Brain microvascular endothelial cell (primary cell): ENCODE measurements around the gene ASF1B.
"Not testable (repeated sequence)": the region's sequence is repeated elsewhere in the genome, so short reads cannot be mapped to it uniquely, and the experiment has no call there.

Source experiments
- DNase-seq: peaks from one replicate; pipeline ENCODE4 v3.0.0-alpha.2; 2020
- H3K27ac ChIP-seq: fragments of 250-450 bp; sonication (Bioruptor Pico); 2 replicates; pipeline ENCODE4 v1.5.1; 2020; ENCODE audit warnings: mild to moderate bottlenecking, moderate library complexity
- H3K27me3 ChIP-seq: fragments of 250-450 bp; sonication (Bioruptor Pico); replicated peaks from 2 replicates; pipeline ENCODE4 v1.5.1; 2020; ENCODE audit warnings: mild to moderate bottlenecking
- H3K36me3 ChIP-seq: fragments of 250-450 bp; sonication (Bioruptor Pico); replicated peaks from 2 replicates; pipeline ENCODE4 v1.5.1; 2020; ENCODE audit warnings: mild to moderate bottlenecking
- H3K4me3 ChIP-seq: 2 replicates; pipeline ENCODE4 v1.5.1; 2011; ENCODE audit warnings: low read depth, mild to moderate bottlenecking, control low read depth, low read length, moderate library complexity
- in situ Hi-C: cut with HindIII; loops from 2 replicates; pipeline ENCODE4 v1.10.0; 2017; ENCODE audit warnings: low sequenced_read_pairs, low pct_ligation_motif_present
- TF ChIP-seq, protein P1 (sequence below): IDR thresholded peaks from 2 replicates; pipeline ENCODE4 v1.5.1; 2011; ENCODE audit warnings: low read depth, mild to moderate bottlenecking, moderate library complexity, low read length, control low read depth, inconsistent platforms; ENCODE audit errors: missing control alignments

Gene ASF1B

DNA sequence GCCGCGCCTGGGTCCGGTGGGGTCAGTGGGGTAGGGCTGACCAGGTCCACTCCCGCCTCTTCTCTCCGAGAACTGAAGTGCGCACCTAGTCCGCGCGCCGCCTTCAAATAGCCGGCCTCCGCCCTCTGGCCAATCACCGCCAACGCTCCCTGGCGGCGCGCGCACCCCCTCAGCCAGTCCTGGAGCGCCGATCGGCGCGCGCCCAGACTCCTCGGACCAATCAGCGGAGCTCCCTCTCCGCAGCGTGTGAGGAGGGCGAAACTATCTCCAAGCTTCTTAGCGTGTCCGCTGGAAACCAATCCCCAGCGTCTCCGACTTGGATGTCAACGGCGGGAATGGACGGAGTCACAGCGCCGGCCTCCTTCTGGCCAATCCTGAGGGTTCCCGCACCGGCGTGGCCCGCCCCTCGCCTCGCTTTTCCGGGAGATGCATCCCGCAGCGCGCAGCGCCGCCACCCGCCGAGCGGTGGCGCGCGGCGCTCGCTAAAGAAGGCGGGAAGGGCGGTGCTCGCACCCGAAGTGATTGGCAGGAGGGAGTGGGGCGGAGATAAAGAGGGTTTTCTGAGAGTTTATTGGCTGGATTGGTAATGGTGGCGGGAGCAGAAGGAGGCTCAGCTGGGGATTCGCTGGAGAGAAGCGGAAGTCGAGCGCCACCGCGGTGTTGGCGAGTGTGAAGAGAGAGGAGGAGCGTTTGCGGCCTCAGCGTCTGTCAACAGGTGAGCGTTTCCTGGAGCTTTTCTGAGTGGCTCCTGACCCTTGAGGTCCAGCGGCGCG is at the start of gene ASF1B:
Gene ASF1B (minus strand): TSS at position 81 of the 773 bp plus-strand sequence. CDS start 133 bp downstream, outside the sequence.
- Histone ChIP-seq H3K27ac (peak within 1 kb of the TSS; percentile 71), H3K4me3 (peak within 1 kb of the TSS; percentile 79), H3K27me3 (no peaks in the 10 kb centered on the region), H3K36me3 (no peaks in the 10 kb centered on the region)
- in situ Hi-C loops: no loop called here
- DNase-seq: peak; percentile 100
- TF ChIP-seq, protein P1, sequence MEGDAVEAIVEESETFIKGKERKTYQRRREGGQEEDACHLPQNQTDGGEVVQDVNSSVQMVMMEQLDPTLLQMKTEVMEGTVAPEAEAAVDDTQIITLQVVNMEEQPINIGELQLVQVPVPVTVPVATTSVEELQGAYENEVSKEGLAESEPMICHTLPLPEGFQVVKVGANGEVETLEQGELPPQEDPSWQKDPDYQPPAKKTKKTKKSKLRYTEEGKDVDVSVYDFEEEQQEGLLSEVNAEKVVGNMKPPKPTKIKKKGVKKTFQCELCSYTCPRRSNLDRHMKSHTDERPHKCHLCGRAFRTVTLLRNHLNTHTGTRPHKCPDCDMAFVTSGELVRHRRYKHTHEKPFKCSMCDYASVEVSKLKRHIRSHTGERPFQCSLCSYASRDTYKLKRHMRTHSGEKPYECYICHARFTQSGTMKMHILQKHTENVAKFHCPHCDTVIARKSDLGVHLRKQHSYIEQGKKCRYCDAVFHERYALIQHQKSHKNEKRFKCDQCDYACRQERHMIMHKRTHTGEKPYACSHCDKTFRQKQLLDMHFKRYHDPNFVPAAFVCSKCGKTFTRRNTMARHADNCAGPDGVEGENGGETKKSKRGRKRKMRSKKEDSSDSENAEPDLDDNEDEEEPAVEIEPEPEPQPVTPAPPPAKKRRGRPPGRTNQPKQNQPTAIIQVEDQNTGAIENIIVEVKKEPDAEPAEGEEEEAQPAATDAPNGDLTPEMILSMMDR: peak; percentile 57

DNA sequence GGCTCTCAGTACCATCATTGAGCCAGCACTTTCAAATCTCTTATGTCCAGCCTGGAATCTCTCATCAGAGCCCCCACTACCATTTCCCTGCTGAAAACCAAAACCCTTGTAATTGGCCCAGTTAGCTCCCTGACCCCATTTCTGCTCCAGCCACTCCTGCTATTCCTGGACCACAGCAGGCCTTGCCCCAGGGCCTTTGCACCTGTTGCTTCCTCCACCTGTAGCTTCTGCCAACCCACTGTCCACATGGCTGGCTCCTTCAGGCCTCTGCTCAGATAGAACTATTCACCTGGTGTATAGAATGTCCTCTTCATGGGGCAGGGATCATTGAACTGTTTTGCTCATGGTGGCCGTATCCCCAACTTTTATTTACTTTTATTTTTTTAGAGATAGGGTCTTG is 49.3 kb upstream of the ASF1B start:
- in situ Hi-C loops, DNase-seq, H3K27me3 ChIP-seq, H3K27ac ChIP-seq, H3K4me3 ChIP-seq, H3K36me3 ChIP-seq: not testable (repeated sequence)

DNA sequence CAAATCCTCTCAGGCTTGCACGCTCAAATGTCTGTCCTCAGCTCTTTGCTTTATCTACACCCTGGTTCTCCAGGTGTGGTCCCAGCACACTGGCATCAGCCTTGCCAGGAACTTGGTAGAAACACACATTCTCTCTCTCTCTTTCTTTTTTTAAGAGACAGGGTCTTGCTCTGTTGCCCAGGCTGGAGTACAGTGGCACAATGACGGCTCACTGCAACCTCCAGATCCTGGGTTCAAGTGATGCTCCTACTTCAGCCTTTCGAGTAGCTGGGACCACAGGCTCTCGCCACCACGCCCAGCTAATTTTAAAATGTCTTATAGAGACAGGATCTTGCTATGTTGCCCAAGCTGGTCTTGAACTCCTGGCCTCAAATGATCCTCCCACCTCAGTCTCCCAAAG is 48.8 kb upstream of the ASF1B start:
- H3K27ac ChIP-seq: no peak overlapping the region
- H3K36me3 ChIP-seq: no peaks in the 10 kb centered on the region
- no peaks in the 10 kb centered on the region for H3K27me3 ChIP-seq
- DNase-seq: no peak
- TF ChIP-seq, protein P1: no peak
- H3K4me3 ChIP-seq: no peak overlapping the region
- in situ Hi-C loops: no loop called here

DNA sequence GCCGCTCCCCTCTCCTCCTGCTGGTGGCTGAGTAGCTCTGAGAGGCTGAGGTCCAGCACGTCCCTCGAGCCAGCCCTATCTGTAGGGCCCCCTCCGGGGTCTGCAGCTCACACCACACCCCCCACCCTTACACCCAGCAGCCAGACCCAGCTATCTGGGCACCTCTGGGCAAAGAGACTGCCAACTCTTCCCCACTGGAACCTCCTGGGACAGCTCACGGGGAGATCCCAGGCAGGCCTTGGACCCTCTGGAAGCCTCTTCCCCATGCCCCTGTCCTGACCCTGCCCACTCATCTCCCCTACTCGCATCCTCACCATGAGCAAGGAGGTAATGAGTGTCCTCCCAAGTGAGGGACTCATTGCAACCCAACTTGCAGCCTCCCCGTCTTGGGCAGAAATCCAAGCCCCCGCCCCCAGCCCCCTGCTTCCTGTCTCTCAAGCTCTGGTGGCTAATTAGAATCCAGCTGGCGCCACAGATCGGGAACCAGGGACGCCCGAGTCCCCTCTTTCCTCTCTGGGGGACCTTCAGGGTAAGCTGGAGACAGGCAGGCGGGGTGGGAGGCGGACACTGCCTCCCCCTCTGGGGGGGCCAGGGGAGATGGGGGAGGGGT is 47.5 kb upstream of the ASF1B start:
- H3K27me3 ChIP-seq: no peaks in the 10 kb centered on the region
- no peak overlapping the region for H3K4me3 ChIP-seq
- DNase-seq: no peak
- in situ Hi-C loops: no loop called here
- TF ChIP-seq, protein P1: no peak
- no peaks in the 10 kb centered on the region for H3K36me3 ChIP-seq
- H3K27ac ChIP-seq: no peak overlapping the region

DNA sequence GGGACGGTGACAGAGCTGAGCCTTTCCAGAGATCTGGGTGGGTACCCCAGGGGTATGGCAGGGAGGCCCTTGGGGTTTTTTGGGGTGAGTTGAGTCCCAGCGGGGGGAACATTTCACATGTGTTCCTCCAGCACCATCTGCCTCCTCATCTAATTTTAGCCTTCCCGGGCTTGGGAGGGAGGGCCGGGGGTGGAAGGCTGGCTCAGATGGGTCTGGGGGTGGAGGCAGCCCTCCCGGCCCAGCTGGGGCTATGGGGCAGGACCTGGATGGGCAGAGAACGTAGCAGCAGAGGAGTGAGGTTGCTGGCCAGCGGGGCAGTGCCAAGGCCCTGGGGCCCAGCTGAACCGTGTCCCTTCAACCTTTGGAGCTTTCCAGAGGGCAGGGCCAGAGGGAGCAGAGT is 46.1 kb upstream of the ASF1B start:
- Histone ChIP-seq H3K36me3 (no peaks in the 10 kb centered on the region), H3K4me3 (no peak overlapping the region), H3K27me3 (no peaks in the 10 kb centered on the region), H3K27ac (no peak overlapping the region)
- in situ Hi-C loops: no loop called here
- TF ChIP-seq, protein P1: no peak
- DNase-seq: no peak

DNA sequence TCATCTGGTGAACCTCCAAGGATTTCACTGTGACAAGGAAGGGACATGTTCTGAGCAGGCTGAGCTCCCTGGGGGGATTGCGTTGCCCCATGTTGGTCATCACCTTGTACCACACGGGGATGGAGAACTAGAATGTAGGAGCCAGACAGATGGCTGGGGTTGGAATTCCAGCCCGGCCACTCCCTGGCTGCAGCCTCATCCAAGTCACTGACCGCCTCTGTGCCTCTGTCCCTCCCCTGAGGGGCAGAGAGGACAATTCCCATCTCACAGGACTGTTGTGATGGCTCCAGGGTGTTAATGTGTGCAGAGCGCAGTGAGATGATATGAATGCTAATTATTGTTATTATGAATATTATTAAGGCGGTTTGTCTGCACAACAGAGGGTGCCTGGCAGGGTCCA is 45.5 kb upstream of the ASF1B start:
- Histone ChIP-seq H3K27me3 (no peaks in the 10 kb centered on the region), H3K4me3 (no peak overlapping the region), H3K36me3 (peaks cover 2% of the 10 kb centered on the region), H3K27ac (no peak overlapping the region)
- TF ChIP-seq, protein P1: no peak
- no peak for DNase-seq
- in situ Hi-C loops: no loop called here

DNA sequence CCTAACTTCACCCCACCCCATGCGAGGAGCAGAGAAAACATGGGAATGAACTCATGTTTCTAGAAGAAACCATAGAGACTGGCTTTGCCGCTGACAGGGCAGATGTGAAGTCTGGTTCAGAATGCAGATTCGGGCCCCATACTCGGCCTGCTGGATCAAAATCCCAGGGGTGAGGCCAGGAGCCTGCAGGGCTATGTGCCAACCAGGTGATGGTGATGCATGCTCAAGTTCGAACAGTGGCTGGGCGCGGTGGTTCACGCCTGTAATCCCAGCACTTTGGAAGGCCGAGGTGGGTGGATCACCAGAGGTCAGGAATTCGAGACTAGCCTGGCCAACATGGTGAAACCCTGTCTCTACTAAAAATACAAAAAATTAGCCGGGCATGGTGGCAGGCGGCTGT is 44.8 kb upstream of the ASF1B start:
- H3K4me3 ChIP-seq, DNase-seq, H3K27me3 ChIP-seq, in situ Hi-C loops, H3K36me3 ChIP-seq, H3K27ac ChIP-seq: not testable (repeated sequence)
